B cell (primary cell): ENCODE measurements around the gene FCGBP. TPM values are rescaled to one million over a fixed set of nuclear protein-coding genes. Genes with fewer than 3 reads are reported as not detected.

Experiments
- ATAC-seq: fragments of 200-7000 bp; cut with Tn5 transposase; one replicate; pipeline ENCODE4 v1.10.0; 2021; ENCODE audit warnings: low read depth, mild to moderate bottlenecking, moderate number of reproducible peaks, moderate library complexity
- CTCF ChIA-PET: fragments of 350-600 bp; sonication (Branson Sonifier 250); formaldehyde crosslinking; loops from one replicate; lab custom pipeline; 2021; ENCODE audit warnings: antibody characterized with exemption, inconsistent platforms; lab: Charles Lee
- POLR2A ChIA-PET: fragments of 350-600 bp; sonication (Branson Sonifier 250); formaldehyde crosslinking; loops from one replicate; lab custom pipeline; 2021; ENCODE audit warnings: antibody characterized with exemption; lab: Charles Lee
- DNase-seq: peaks from one replicate; pipeline ENCODE4 v3.0.0; 2013
- H2AFZ ChIP-seq: 2 replicates; pipeline ENCODE4 v1.6.1; 2012; ENCODE audit warnings: mild to moderate bottlenecking, low read depth, low read length; ENCODE audit not compliant: insufficient read depth, poor library complexity, severe bottlenecking
- H3K27ac ChIP-seq, 2 donors: 1 replicate in 1 of 2; 2 replicates in 1 of 2; pipeline ENCODE4 v1.5.1; 2012 to 2013; ENCODE audit warnings: low read length in 2 of 2, mild to moderate bottlenecking in 2 of 2, moderate library complexity in 1 of 2
- H3K27me3 ChIP-seq, 4 experiments: fragments of 200-600 bp in 1 of 4; sonication (generic) in 1 of 4; replicated peaks in 1 of 4; 1 replicate in 2 of 4; 2 replicates in 2 of 4; pipeline versions ENCODE4 v1.6.1 to v1.7.0; 2013 to 2016; ENCODE audit warnings: low read length in 3 of 4, mild to moderate bottlenecking in 2 of 4, mixed read lengths in 1 of 4, moderate library complexity in 1 of 4; ENCODE audit not compliant: insufficient read depth in 4 of 4, control insufficient read depth in 3 of 4; ENCODE audit errors: control extremely low read depth in 1 of 4
- H3K36me3 ChIP-seq, 2 experiments: replicated peaks in 1 of 2; 1 replicate in 1 of 2; 2 replicates in 1 of 2; pipeline versions ENCODE4 v1.6.1 to v1.7.1; 2013; ENCODE audit warnings: low read length in 1 of 2; ENCODE audit not compliant: insufficient read depth in 2 of 2, control insufficient read depth in 1 of 2; ENCODE audit errors: control extremely low read depth in 1 of 2, extremely low read depth in 1 of 2
- H3K4me1 ChIP-seq, 2 donors: fragments of 200-600 bp in 1 of 2; sonication (generic) in 1 of 2; 1 replicate in 1 of 2; 2 replicates in 1 of 2; pipeline versions ENCODE4 v1.5.1 to v1.6.1; 2013 to 2017; ENCODE audit warnings: low read length in 2 of 2; ENCODE audit not compliant: control insufficient read depth in 2 of 2, insufficient read depth in 2 of 2
- H3K4me2 ChIP-seq: replicated peaks from 2 replicates; pipeline ENCODE3; 2012; ENCODE audit warnings: mild to moderate bottlenecking, low read depth, low read length; ENCODE audit not compliant: poor library complexity, severe bottlenecking
- H3K4me3 ChIP-seq, 5 experiments: fragments of 200-600 bp in 1 of 5; sonication (generic) in 1 of 5; 1 replicate in 3 of 5; 2 replicates in 2 of 5; pipeline versions ENCODE4 v1.5.1 to v1.7.0; 2011 to 2016; ENCODE audit warnings: low read length in 4 of 5, mild to moderate bottlenecking in 4 of 5, low read depth in 2 of 5, control low read depth in 1 of 5, moderate library complexity in 1 of 5; ENCODE audit not compliant: insufficient read depth in 1 of 5; ENCODE audit errors: control extremely low read depth in 1 of 5, extremely low read depth in 1 of 5
- H3K79me2 ChIP-seq: fragments of 200-600 bp; sonication (generic); one replicate; pipeline ENCODE4 v1.6.0; 2016; ENCODE audit warnings: low read length; ENCODE audit not compliant: control insufficient read depth, insufficient read depth
- H3K9ac ChIP-seq: fragments of 200-600 bp; sonication (generic); 2 replicates; pipeline ENCODE4 v1.6.1; 2017; ENCODE audit warnings: mild to moderate bottlenecking, low read length, moderate library complexity
- H3K9me3 ChIP-seq, 3 donors: one replicate each; pipeline versions ENCODE4 v1.6.1 to v1.7.1; 2013; ENCODE audit warnings: low read length in 2 of 3; ENCODE audit not compliant: control insufficient read depth in 2 of 3, insufficient read depth in 1 of 3; ENCODE audit errors: control extremely low read depth in 1 of 3
- H4K20me1 ChIP-seq: 2 replicates; pipeline ENCODE4 v1.6.0; 2012; ENCODE audit warnings: mild to moderate bottlenecking, low read length; ENCODE audit not compliant: insufficient read depth, control insufficient read depth, poor library complexity, severe bottlenecking
- H3K27ac Mint-ChIP-seq: one replicate; pipeline ENCODE4 v1.8.0; 2021; ENCODE audit warnings: mixed read lengths
- H3K27me3 Mint-ChIP-seq: one replicate; pipeline ENCODE4 v1.8.0; 2021; ENCODE audit warnings: mixed read lengths
- H3K4me1 Mint-ChIP-seq: one replicate; pipeline ENCODE4 v1.8.0; 2021; ENCODE audit warnings: mixed read lengths
- H3K4me3 Mint-ChIP-seq: one replicate; pipeline ENCODE4 v1.8.0; 2021; ENCODE audit warnings: mixed read lengths
- H3K9me3 Mint-ChIP-seq: one replicate; pipeline ENCODE4 v1.8.0; 2022; ENCODE audit warnings: mixed read lengths; ENCODE audit not compliant: insufficient read depth
- CTCF ChIP-seq: fragments of 200-600 bp; IDR thresholded peaks from one replicate; pipeline ENCODE4 v1.8.0; 2022; ENCODE audit warnings: antibody characterized with exemption, mild to moderate bottlenecking
- EZH2 ChIP-seq: IDR thresholded peaks from 2 replicates; pipeline ENCODE4 v1.6.1; 2012; ENCODE audit warnings: borderline replicate concordance, low read depth, mild to moderate bottlenecking, moderate library complexity, low read length; ENCODE audit not compliant: insufficient read depth, poor library complexity, severe bottlenecking
- WGBS: methylation state at CpG from one replicate; pipeline ENCODE4 v1.1.5; 2013; ENCODE audit warnings: missing lambda C conversion rate; ENCODE audit not compliant: insufficient coverage; 5-methylcytosine and 5-hydroxymethylcytosine counted together
- intact Hi-C: fragments of 100-400 bp; cut with micrococcal nuclease; formaldehyde crosslinking; loops from one replicate; pipeline ENCODE4 v1.10.0; 2022
- polyA plus RNA-seq: library from polyadenylated mRNA; depleted of rRNA; stranded (reverse); fragments of >200 nt; gene quantifications from 2 replicates; pipeline ENCODE4 v1.2.3, GENCODE V29; 2012
- total RNA-seq, 2 donors: library from RNA; stranded (reverse); fragments of 120-200 nt in 1 of 2; gene quantifications; 1 replicate in 1 of 2; 2 replicates in 1 of 2; pipeline versions ENCODE4 v1.2.3 to v1.2.4, GENCODE V29; 2013 to 2022

FCGBP gene
- total and polyA plus RNA-seq, 2 donors (not counting 1 experiment from before 2014, with no cell fraction given): 5.7 to 22.9 TPM

- Histone ChIP-seq H3K79me2 (no peaks in the 10 kb centered on the region), H3K27me3 (no peaks in the 10 kb centered on the region), H3K9me3 (no peaks in the 10 kb centered on the region), H4K20me1 (no peaks in the 10 kb centered on the region), H3K9ac (no peak overlapping the region), H3K27ac (no peak overlapping the region), H3K4me3 (no peak overlapping the region), H2AFZ (no peak overlapping the region), H3K4me1 (peaks cover 0 to 10% of the 10 kb centered on the region in 2 donors), H3K4me2 (no peak overlapping the region), H3K36me3 (peaks cover 0 to 2% of the 10 kb centered on the region in 2 experiments)
- Mint-ChIP-seq H3K27ac (no peak overlapping the region), H3K4me3 (no peak overlapping the region), H3K9me3 (no peaks in the 10 kb centered on the region), H3K27me3 (peaks cover 3% of the 10 kb centered on the region), H3K4me1 (peaks cover 8% of the 10 kb centered on the region)
- 89% methylated on average over 9 of the region's 9 CpGs for WGBS
- ATAC-seq (no peak), DNase-seq (no peak)
- POLR2A ChIA-PET: no interaction called here
- no peak for TF ChIP-seq EZH2
- CTCF ChIA-PET: interaction anchor here (0.8 kb wide), 1 partner anchor 53 kb away, joined by 3 read pairs; no protein-coding TSS in a partner anchor
- intact Hi-C loops: no loop called here
Measured at GRCh38 chr19:39917561-39918182, 16.8 kb downstream of the FCGBP start.

- ATAC-seq (no peak), DNase-seq (no peak)
- ChIA-PET CTCF (interaction anchor here (4.7 kb wide), 1 partner anchor 53 kb away, joined by 26 read pairs; the partner anchor contains the start of gene PSMC4), POLR2A (interaction anchor here (0.6 kb wide), 1 partner anchor 420 kb away, joined by 3 read pairs; no protein-coding TSS in a partner anchor)
- Histone ChIP-seq H3K4me1 (peaks cover 0 to 10% of the 10 kb centered on the region in 2 donors), H2AFZ (no peak overlapping the region), H3K79me2 (no peaks in the 10 kb centered on the region), H4K20me1 (no peaks in the 10 kb centered on the region), H3K9ac (no peak overlapping the region), H3K9me3 (no peaks in the 10 kb centered on the region), H3K4me2 (no peak overlapping the region), H3K27ac (no peak overlapping the region), H3K27me3 (no peaks in the 10 kb centered on the region), H3K36me3 (peaks cover 0 to 2% of the 10 kb centered on the region in 2 experiments), H3K4me3 (no peak overlapping the region)
- 73% methylated on average over 4 of the region's 5 CpGs for WGBS
- intact Hi-C loops: no loop called here
- H3K4me3 Mint-ChIP-seq: no peak overlapping the region
- peaks cover 3% of the 10 kb centered on the region for H3K27me3 Mint-ChIP-seq
- H3K27ac Mint-ChIP-seq: no peak overlapping the region
- TF ChIP-seq CTCF: no peak
- no peak for TF ChIP-seq EZH2
- H3K4me1 Mint-ChIP-seq: peaks cover 8% of the 10 kb centered on the region
- no peaks in the 10 kb centered on the region for H3K9me3 Mint-ChIP-seq
Measured at GRCh38 chr19:39916851-39917396, 17.5 kb downstream of the FCGBP start.
